ENCODE data around the gene IP6K1.

IP6K1 gene

GRCh38 chr3:49722896-49723295, 63.4 kb downstream of the IP6K1 start:
- no peak for FAIRE-seq

- no peak for FAIRE-seq
These were observed 64.2 kb downstream of the IP6K1 start for GRCh38 chr3:49721896-49722781.

GRCh38 chr3:49721596-49721895, 64.8 kb downstream of the IP6K1 start:
- no peak for FAIRE-seq

- no peak for FAIRE-seq
These were observed 65.3 kb downstream of the IP6K1 start for GRCh38 chr3:49720855-49721595.

- FAIRE-seq, result no peak
These were observed 67.0 kb downstream of the IP6K1 start, which contains the start of gene AMIGO3 for GRCh38 chr3:49719214-49719884. Gene AMIGO3, minus strand, starts transcription at chr3:49719684. Its CDS starts 219 bp downstream, at chr3:49719465.

- no peak for FAIRE-seq
These were observed 67.5 kb downstream of the IP6K1 start for GRCh38 chr3:49718858-49719213.

GRCh38 chr3:49717959-49718857, 68.1 kb downstream of the IP6K1 start:
- FAIRE-seq, result no peak

- no peak for FAIRE-seq
These were observed 69.0 kb downstream of the IP6K1 start for GRCh38 chr3:49717211-49717958.

GRCh38 chr3:49716691-49717210, 69.6 kb downstream of the IP6K1 start:
- FAIRE-seq, result no peak

GRCh38 chr3:49716169-49716568, 70.2 kb downstream of the IP6K1 start:
- FAIRE-seq, result no peak

- no peak for FAIRE-seq
These were observed 70.7 kb downstream of the IP6K1 start for GRCh38 chr3:49715611-49716121.

- no peak for FAIRE-seq
These were observed 71.4 kb downstream of the IP6K1 start for GRCh38 chr3:49714728-49715550.

GRCh38 chr3:49713336-49714105, 72.8 kb downstream of the IP6K1 start:
- FAIRE-seq, result no peak

GRCh38 chr3:49712631-49713317, 73.6 kb downstream of the IP6K1 start:
- FAIRE-seq, result no peak

GRCh38 chr3:49712166-49712565, 74.2 kb downstream of the IP6K1 start:
- FAIRE-seq, result no peak

GRCh38 chr3:49711489-49711888, 74.9 kb downstream of the IP6K1 start:
- no peak for FAIRE-seq

GRCh38 chr3:49709852-49710251, 76.5 kb downstream of the IP6K1 start:
- FAIRE-seq, result no peak

- FAIRE-seq, result no peak
These were observed 79.2 kb downstream of the IP6K1 start for GRCh38 chr3:49707113-49707480.

Measured in G401.6 (cell line).